ENCODE measurements around the gene EVA1C.

Gene EVA1C

GRCh38 chr21:32410291-32410690, 2.2 kb upstream of the EVA1C start:
- no peaks in the 10 kb centered on the region for H3K79me2 ChIP-seq (ENCODE audit: insufficient read depth, low read length)
- no peaks in the 10 kb centered on the region for H3K27me3 ChIP-seq (ENCODE audit: insufficient read depth, low read length, poor library complexity, severe bottlenecking)
- no peak overlapping the region for H2AFZ ChIP-seq (ENCODE audit: low read length)
- H3K4me3 ChIP-seq (ENCODE audit: low read length, poor library complexity, severe bottlenecking): no peak overlapping the region
- H3F3A ChIP-seq (ENCODE audit: low read depth): no peaks in the 10 kb centered on the region
- H3K9me3 ChIP-seq (ENCODE audit: insufficient read depth, low read depth, low read length): no peaks in the 10 kb centered on the region
- no peaks in the 10 kb centered on the region for H3K9me2 ChIP-seq (replicated peaks; ENCODE audit: low read depth, low read length)
- no peak overlapping the region for H3K9ac ChIP-seq (ENCODE audit: low read depth, low read length, poor library complexity, severe bottlenecking)
- no peaks in the 10 kb centered on the region for H4K20me1 ChIP-seq (ENCODE audit: insufficient read depth, low read length, poor library complexity, severe bottlenecking)
- no peaks in the 10 kb centered on the region for H3K4me1 ChIP-seq (ENCODE audit: insufficient read depth, low read length, poor library complexity, severe bottlenecking)
- H3K36me3 ChIP-seq (ENCODE audit: insufficient read depth, low read length): no peaks in the 10 kb centered on the region
- no peak overlapping the region for H3K4me2 ChIP-seq (ENCODE audit: low read depth, low read length, poor library complexity, severe bottlenecking)
- TF ChIP-seq EZH2phosphoT487 (IDR thresholded peaks at IDR 0.05; ENCODE audit: borderline replicate concordance) (no peak), CTCF (conservative IDR thresholded peaks at IDR 0.05; ENCODE audit: low read length) (no peak)

- Histone ChIP-seq H3K4me1 (ENCODE audit: insufficient read depth, low read length, poor library complexity, severe bottlenecking) (no peaks in the 10 kb centered on the region), H3F3A (ENCODE audit: low read depth) (no peaks in the 10 kb centered on the region), H3K9me2 (replicated peaks; ENCODE audit: low read depth, low read length) (no peaks in the 10 kb centered on the region), H3K9me3 (ENCODE audit: insufficient read depth, low read depth, low read length) (no peaks in the 10 kb centered on the region), H3K79me2 (ENCODE audit: insufficient read depth, low read length) (no peaks in the 10 kb centered on the region), H3K4me3 (ENCODE audit: low read length, poor library complexity, severe bottlenecking) (no peak overlapping the region), H4K20me1 (ENCODE audit: insufficient read depth, low read length, poor library complexity, severe bottlenecking) (no peaks in the 10 kb centered on the region), H3K27me3 (ENCODE audit: insufficient read depth, low read length, poor library complexity, severe bottlenecking) (no peaks in the 10 kb centered on the region), H3K4me2 (ENCODE audit: low read depth, low read length, poor library complexity, severe bottlenecking) (no peak overlapping the region), H3K9ac (ENCODE audit: low read depth, low read length, poor library complexity, severe bottlenecking) (no peak overlapping the region), H2AFZ (ENCODE audit: low read length) (no peak overlapping the region; the same call in 1 of the 2 replicates), H3K36me3 (ENCODE audit: insufficient read depth, low read length) (no peaks in the 10 kb centered on the region)
- TF ChIP-seq CTCF (conservative IDR thresholded peaks at IDR 0.05; ENCODE audit: low read length) (no peak), EZH2phosphoT487 (IDR thresholded peaks at IDR 0.05; ENCODE audit: borderline replicate concordance) (no peak)
Measured at GRCh38 chr21:32410916-32411315, 1.6 kb upstream of the EVA1C start.

- H2AFZ ChIP-seq (ENCODE audit: low read length): no peak overlapping the region
- no peaks in the 10 kb centered on the region for H3K36me3 ChIP-seq (ENCODE audit: insufficient read depth, low read length)
Measured at GRCh38 chr21:32411350-32412161, 950 bp upstream of the EVA1C start.

More at GRCh38 chr21:32411350-32412161, 950 bp upstream of the EVA1C start:
- Histone ChIP-seq H4K20me1 (ENCODE audit: insufficient read depth, low read length, poor library complexity, severe bottlenecking) (no peaks in the 10 kb centered on the region), H3K9me2 (replicated peaks; ENCODE audit: low read depth, low read length) (no peaks in the 10 kb centered on the region), H3K4me2 (ENCODE audit: low read depth, low read length, poor library complexity, severe bottlenecking) (no peak overlapping the region), H3K27me3 (ENCODE audit: insufficient read depth, low read length, poor library complexity, severe bottlenecking) (no peaks in the 10 kb centered on the region), H3K9me3 (ENCODE audit: insufficient read depth, low read depth, low read length) (no peaks in the 10 kb centered on the region), H3K9ac (ENCODE audit: low read depth, low read length, poor library complexity, severe bottlenecking) (no peak overlapping the region), H3K4me3 (ENCODE audit: low read length, poor library complexity, severe bottlenecking) (no peak overlapping the region), H3K79me2 (ENCODE audit: insufficient read depth, low read length) (no peaks in the 10 kb centered on the region), H3K4me1 (ENCODE audit: insufficient read depth, low read length, poor library complexity, severe bottlenecking) (no peaks in the 10 kb centered on the region), H3F3A (ENCODE audit: low read depth) (no peaks in the 10 kb centered on the region)
- TF ChIP-seq EZH2phosphoT487 (IDR thresholded peaks at IDR 0.05; ENCODE audit: borderline replicate concordance) (no peak), CTCF (conservative IDR thresholded peaks at IDR 0.05; ENCODE audit: low read length) (no peak)
